Right renal pelvis (tissue), 4 donors: Measurements from ENCODE around the gene MEF2A. TPM values are rescaled to one million over a fixed set of nuclear protein-coding genes. Genes with fewer than 3 reads are reported as not detected.

ENCODE experiments used
- DNase-seq, 4 donors: peaks; one replicate each; pipeline ENCODE4 v3.0.0-alpha.2; 2013; ENCODE audit warnings: low read depth in 4 of 4, low spot score in 3 of 4, missing footprints in 1 of 4
- polyA plus RNA-seq, 4 donors: library from polyadenylated mRNA; unstranded; fragments of 120-200 nt; gene quantifications; one replicate each; pipeline ENCODE4 v1.2.1, GENCODE V29; 2013; ENCODE audit not compliant: insufficient read length in 4 of 4

MEF2A gene
- polyA plus RNA-seq, 4 donors: 50.3 to 64.7 (median 63.7) TPM

DNA sequence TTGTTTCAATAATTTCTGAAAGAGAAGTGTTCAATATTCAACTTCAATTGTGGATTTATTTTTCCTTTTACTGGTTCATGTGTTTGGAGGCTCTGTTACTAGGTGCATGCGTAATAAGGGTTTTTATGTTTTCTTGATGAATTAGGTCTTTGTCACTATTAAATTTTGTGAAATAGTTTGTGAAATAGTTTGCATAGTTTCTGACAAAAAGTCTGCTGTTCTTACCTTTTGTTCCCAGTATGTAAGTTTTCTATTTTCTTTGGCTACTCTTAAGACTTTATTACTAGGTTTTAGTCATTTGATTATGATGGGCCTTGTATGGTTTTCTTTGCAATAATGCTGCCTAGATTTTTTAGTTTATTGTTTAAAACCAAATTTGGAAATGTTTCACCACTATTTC is 38.0 kb downstream of the MEF2A start:
- no peak for DNase-seq

GRCh38 chr15:99604865-99605264 is 39.1 kb downstream of the MEF2A start:
- no peak for DNase-seq

DNA sequence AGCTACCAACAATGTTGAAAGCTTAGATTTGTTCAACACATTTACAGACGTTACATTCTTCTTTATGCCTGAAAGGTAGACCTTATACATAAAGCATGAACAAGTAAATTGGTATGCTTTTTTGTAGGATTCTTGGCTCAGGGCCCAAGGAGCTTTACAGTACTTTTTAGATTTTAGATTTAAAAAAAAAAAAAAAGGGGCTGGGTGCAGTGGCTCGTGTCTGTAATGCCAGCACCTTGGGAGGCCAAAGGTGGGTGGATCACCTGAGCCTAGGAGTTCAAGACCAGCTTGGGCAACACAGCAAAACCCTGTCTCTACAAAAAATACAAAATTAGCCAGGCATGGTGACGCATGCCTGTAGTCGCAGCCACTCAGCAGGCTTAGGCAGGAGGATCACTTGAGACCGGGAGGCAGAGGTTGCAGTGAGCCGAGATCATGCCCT is 39.7 kb downstream of the MEF2A start:
- DNase-seq: no peak

DNA sequence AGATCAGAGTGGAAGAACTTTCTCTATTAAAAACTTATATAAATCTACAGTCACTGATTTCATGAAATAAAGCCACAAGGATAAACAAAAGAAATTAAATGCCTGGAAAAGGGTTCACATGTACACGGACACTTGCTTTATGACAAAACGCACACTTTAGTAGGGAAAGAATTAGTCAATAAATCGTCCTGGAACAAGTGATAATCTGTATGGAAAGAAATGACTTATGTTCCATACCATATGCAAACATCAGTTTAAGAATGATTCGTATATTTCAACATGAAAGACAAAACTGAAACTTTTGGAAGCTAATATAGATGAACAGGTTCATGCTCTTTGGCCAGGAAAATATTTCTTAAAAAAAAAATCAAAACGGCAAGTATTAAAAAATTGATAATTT is 40.2 kb downstream of the MEF2A start:
- DNase-seq: no peak

- no peak for DNase-seq
Measured at GRCh38 chr15:99606646-99607045, 40.9 kb downstream of the MEF2A start.

GRCh38 chr15:99613481-99613880 is 47.7 kb downstream of the MEF2A start:
- no peak for DNase-seq

DNA sequence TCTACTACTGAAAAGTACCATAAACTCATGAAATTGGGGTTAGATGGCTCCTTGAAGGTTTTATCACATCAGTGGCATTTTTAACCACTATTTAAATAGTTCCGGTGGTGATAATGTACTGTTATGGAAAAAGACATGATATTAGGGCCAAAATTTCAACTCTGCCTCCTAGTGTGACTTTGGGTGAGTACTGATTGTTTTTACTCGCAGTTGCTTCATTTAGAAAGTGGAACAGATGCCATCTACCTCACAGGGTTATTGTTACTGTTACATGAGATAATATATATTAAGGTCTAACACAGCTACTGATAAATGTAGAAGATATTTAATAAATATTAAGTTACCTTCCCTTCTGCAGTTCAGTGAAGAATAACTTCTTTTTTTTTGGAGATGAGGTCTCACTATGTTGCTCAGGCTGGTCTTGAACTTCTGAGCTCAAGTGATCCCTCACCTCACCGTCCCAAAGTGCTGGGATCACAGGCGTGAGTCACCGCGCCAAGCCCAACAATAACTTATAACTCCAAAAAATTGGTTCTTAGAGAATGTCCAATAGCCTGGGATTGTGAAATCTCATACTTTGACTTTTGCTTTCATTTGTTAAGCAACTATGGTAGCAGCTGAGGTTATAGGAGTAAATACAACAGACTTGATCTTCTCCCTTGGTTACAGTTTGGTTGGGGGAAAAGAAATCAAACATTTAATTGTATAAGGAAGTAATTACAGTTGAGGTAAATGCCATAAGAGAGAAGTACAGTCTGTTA is 48.3 kb downstream of the MEF2A start:
- no peak for DNase-seq

GRCh38 chr15:99614749-99615288 is 49.0 kb downstream of the MEF2A start:
- no peak for DNase-seq

GRCh38 chr15:99615460-99615859 is 49.7 kb downstream of the MEF2A start:
- no peak for DNase-seq

DNA sequence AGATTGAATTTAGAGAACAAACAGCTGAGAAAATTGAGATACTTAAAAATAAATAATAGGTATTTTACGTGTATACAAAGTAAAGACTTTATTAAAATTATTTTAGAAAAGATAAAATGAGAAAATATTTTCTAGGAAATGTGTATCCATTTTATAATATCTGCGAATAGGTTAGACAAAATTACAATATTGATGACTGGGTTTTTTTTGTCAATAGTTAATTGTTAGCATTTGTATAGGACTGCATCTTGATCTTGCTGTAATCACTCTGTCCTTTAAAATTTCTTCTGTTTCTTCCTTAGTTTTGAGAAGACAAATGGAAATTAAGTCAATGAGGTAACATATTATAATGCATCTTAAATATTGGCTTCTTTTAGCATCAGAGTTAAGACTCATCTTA is 50.3 kb downstream of the MEF2A start:
- DNase-seq: no peak

DNA sequence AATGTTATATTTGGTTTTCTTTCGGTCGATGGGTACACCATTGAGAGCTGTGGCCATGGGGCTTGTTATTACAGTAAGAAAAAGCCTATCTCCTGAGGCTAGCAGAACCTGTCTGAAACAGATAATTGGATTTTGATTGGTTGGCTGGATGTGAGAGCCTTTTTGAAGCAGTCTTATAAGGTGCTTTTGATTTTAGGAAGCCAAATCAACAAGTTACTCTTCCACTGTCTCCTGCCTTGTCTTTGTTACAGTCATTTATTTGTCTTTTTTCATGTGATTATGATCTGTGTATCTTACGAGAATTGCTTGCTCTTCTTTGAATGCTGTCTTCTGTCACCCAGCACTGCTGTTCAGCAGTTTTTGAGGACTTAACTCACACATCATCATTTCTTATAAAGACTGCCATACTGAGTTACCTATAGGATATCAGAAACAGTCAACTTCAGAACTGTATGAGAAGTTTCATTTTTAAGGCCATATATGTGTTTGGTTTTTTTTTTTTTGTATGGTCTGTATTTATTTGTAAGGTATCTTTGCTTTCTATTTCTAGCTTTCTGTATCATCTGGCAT is 51.1 kb downstream of the MEF2A start:
- no peak for DNase-seq

DNA sequence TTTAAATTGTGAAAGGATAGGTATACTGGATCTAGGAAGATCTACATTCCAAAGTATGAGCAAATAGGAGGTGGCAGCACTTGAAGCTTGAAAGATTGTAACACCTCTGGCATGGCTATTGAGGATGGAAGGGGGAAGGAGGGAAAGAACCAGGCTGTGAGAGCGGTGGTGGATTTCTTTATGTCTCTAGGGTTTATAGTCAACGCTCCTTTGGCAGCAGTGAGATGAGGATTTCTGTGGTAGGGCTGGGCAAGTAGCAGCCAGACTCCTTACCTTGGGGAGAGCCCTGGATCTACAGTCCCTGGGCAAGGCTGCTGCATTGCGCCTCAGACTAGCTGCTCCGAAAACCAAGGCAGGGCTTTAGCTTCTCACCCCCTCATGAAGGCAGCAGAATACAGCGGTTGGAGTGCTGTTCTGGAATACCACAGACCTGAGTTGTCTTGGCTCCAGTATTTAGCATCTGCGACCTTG is 53.2 kb downstream of the MEF2A start:
- DNase-seq: no peak

- no peak for DNase-seq
Measured at GRCh38 chr15:99619712-99620111, 53.9 kb downstream of the MEF2A start.

GRCh38 chr15:99620178-99620577 is 54.4 kb downstream of the MEF2A start:
- no peak for DNase-seq

DNA sequence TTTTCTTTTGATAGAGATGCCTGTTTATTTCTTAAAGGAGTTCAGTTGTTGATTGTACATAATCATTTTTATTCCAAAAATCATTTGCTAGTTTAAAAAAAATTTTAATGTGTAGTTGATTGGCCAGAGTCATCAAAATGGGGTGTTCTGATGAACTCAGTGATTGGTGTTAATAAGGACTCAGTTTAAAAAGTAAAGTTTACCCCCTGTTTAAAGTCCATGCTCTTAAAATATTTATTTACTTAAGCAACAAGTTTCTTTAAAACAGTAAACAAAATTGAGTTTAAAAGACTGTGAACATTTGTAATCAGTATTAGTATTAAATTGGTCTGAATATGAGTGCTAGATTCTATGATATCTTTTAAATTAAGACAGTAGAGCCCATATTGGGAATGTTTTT is 56.0 kb downstream of the MEF2A start:
- no peak for DNase-seq

DNA sequence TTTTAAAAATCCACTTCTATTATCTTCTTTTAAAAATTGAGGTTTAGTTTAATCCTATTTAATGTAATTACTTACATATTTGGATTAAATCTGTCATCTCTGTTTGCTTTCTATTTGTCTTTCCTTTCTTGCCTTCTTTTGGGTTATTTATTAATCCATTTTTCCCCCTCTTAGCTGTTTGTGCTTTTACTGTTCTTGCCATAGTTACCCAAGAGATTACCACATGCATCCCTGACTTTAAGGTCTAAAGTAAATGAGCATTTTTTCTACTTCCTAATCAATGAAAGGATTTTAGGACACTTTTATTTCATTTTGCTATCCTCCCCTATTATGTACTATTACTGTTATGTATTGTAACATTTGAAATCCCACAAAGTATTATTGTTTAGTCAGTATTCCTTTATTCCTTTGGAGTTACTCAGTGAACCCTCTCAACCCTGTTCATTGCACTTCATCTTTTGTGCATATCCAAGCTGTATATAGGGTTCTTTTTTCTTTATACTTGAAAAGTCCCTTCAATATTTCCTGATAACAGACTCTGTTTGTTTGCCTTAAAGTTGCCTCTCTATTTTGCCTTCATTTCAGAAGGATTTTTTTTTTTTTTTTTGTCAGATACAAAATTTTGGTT is 62.7 kb downstream of the MEF2A start:
- no peak for DNase-seq

- no peak for DNase-seq
Measured at GRCh38 chr15:99630607-99631131, 64.9 kb downstream of the MEF2A start.

- DNase-seq: no peak
Measured at GRCh38 chr15:99631255-99631654, 65.5 kb downstream of the MEF2A start.

- no peak for DNase-seq
Measured at GRCh38 chr15:99632521-99632920, 66.7 kb downstream of the MEF2A start.

- no peak for DNase-seq
Measured at GRCh38 chr15:99633655-99634054, 67.9 kb downstream of the MEF2A start.

DNA sequence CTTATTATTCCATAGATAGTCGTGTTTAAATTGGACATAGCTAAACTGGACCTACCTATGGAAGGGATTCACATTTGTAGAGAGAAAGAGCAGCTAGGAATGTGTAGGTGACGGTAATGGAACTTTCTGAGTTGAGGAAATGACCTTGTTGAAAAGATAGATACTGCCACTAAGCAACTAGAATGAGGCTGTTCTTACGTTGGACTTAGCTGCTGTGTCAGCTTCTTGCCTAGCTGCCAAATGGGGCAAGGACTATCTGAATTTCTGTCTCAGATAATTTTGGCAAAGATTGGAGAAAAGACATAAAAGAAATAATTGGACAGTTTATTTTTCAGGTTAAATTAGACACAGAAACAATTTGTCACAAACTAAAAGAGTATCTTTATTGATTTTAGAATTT is 68.8 kb downstream of the MEF2A start:
- no peak for DNase-seq
